Activated CD4-positive, alpha-beta T cell treated with anti-CD3 and anti-CD28 coated beads for 36 hours (primary cell): Measurements from ENCODE around the gene SLC2A3. TPM values are rescaled to one million over a fixed set of nuclear protein-coding genes. Genes with fewer than 3 reads are reported as not detected.
"Not testable (repeated sequence)": the region's sequence is repeated elsewhere in the genome, so short reads cannot be mapped to it uniquely, and the experiment has no call there.

Source experiments
- ATAC-seq: fragments of 200-7000 bp; cut with Tn5 transposase; one replicate; pipeline ENCODE4 v1.10.0; 2021; ENCODE audit warnings: mild to moderate bottlenecking, moderate library complexity
- CTCF ChIA-PET: fragments of 350-600 bp; sonication (Branson Sonifier 250); formaldehyde crosslinking; loops from one replicate; lab custom pipeline; 2021; ENCODE audit warnings: antibody characterized with exemption; lab: Charles Lee
- POLR2A ChIA-PET: fragments of 350-600 bp; sonication (Branson Sonifier 250); formaldehyde crosslinking; loops from one replicate; lab custom pipeline; 2021; ENCODE audit warnings: antibody characterized with exemption, inconsistent platforms; lab: Charles Lee
- DNase-seq: peaks from one replicate; pipeline ENCODE4 v3.0.0-alpha.2; 2020
- H3K27ac Mint-ChIP-seq: one replicate; pipeline ENCODE4 v1.8.0; 2021; ENCODE audit warnings: mixed read lengths
- H3K27me3 Mint-ChIP-seq: one replicate; pipeline ENCODE4 v1.8.0; 2021; ENCODE audit warnings: mixed read lengths
- H3K36me3 Mint-ChIP-seq: one replicate; pipeline ENCODE4 v1.8.0; 2021; ENCODE audit warnings: low read depth, mixed read lengths
- H3K4me1 Mint-ChIP-seq: one replicate; pipeline ENCODE4 v1.8.0; 2021; ENCODE audit warnings: mixed read lengths
- H3K4me3 Mint-ChIP-seq: one replicate; pipeline ENCODE4 v1.8.0; 2021; ENCODE audit warnings: mild to moderate bottlenecking, moderate library complexity, mixed read lengths
- H3K9me3 Mint-ChIP-seq: one replicate; pipeline ENCODE4 v1.8.0; 2021; ENCODE audit warnings: low read depth, mixed read lengths
- intact Hi-C, 2 experiments: fragments of 100-400 bp; cut with DNase I in 1 of 2; cut with micrococcal nuclease in 1 of 2; formaldehyde crosslinking; loops; one replicate each; pipeline versions ENCODE4 v1.14.2 to v1.15.1; 2022 to 2024; cut with DNase I, micrococcal nuclease
- total RNA-seq, 2 experiments: library from RNA; stranded (reverse); gene quantifications; one replicate each; pipeline ENCODE4 v1.2.3, GENCODE V29; 2021

Gene SLC2A3
- total RNA-seq, 2 experiments from 2014 or later, result 396 to 511 TPM

DNA sequence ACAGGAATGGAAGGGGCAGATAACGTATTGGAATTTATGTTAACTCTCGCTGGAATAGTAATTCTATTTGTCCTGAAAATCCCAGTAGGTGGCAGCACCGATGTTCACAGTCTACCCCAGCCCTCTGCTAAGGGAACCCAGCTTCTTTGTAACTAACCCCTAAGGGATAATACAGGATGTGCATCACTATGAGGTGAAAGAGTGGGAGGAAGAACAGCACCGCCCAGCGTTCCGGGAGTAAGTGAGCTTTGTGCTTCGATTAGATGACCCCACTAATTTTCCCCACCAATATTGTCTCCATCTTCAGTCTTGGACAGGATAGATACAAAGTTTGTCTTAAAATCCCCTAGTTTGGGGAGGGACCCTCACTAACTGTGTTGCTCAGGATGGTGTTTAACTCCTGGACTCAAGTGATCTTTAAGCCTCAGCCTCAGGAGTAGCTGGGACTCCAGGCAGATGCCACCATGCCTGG is 2.7 kb downstream of the SLC2A3 start:
- DNase-seq (peak; percentile 85), ATAC-seq (peak; percentile 76)
- intact Hi-C loops, result loop anchor here (1.0 to 10.0 kb wide), 7 partner anchors 38 to 1398 kb away; partner anchors contain the start of genes GAPDH (in 1 of the 2) and PTPN6 (in 1 of the 2)
- no peaks in the 10 kb centered on the region for H3K9me3 Mint-ChIP-seq
- CTCF ChIA-PET, result interaction anchor here (0.5 to 10.2 kb wide), 19 partner anchors 10 to 169 kb away, joined by 3 to 210 read pairs (median 5); no protein-coding TSS in a partner anchor
- H3K4me1 Mint-ChIP-seq, result peaks cover 34% of the 10 kb centered on the region
- no peaks in the 10 kb centered on the region for H3K27me3 Mint-ChIP-seq
- H3K4me3 Mint-ChIP-seq, result no peak overlapping the region
- H3K27ac Mint-ChIP-seq, result no peak overlapping the region
- POLR2A ChIA-PET, result interaction anchor here (0.5 to 4.1 kb wide), 12 partner anchors 14 to 155 kb away, joined by 3 to 115 read pairs (median 4); no protein-coding TSS in a partner anchor
- peaks cover 31% of the 10 kb centered on the region for H3K36me3 Mint-ChIP-seq

DNA sequence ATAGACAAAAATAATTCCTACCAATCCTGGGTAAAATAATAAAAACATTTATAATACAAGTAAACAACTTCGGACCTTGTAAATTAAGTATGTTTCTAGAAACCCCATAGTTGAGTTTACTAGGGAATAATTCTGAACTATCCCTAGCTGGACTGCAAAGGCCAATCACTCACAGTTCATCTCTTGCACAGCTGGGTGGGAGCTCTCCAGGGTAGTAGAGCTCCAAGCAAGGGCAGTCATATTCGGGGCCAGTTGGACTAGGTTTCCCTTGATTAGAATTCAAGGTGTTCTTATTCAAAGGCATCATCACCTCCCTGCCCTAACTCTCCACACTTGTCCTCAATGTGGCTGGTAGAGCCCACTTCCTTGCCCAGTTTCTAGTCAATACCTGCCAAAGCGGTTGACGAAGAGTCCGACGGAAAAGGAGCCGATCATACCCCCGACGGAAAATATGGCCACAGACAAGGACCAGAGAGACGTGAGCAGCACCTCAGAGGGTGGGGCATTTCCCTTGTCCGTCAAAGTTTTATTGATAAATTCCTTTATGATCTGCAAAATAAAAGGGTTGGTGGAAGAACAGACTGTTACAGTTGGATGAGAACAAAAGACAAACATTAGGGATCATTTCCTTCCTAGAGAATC is 3.3 kb downstream of the SLC2A3 start:
- H3K27ac Mint-ChIP-seq, H3K9me3 Mint-ChIP-seq, ATAC-seq, DNase-seq, H3K27me3 Mint-ChIP-seq, H3K4me3 Mint-ChIP-seq: not testable (repeated sequence)
- intact Hi-C loops, result loop anchor here (1.0 to 10.0 kb wide), 7 partner anchors 39 to 1398 kb away; partner anchors contain the start of genes GAPDH (in 1 of the 2) and PTPN6 (in 1 of the 2)
- Mint-ChIP-seq H3K4me1 (peaks cover 32% of the 10 kb centered on the region), H3K36me3 (peaks cover 36% of the 10 kb centered on the region)
- ChIA-PET POLR2A (interaction anchor here (0.5 to 4.1 kb wide), 11 partner anchors 14 to 156 kb away, joined by 3 to 115 read pairs (median 5); no protein-coding TSS in a partner anchor), CTCF (interaction anchor here (0.5 to 10.2 kb wide), 18 partner anchors 10 to 156 kb away, joined by 3 to 210 read pairs (median 5); no protein-coding TSS in a partner anchor)

DNA sequence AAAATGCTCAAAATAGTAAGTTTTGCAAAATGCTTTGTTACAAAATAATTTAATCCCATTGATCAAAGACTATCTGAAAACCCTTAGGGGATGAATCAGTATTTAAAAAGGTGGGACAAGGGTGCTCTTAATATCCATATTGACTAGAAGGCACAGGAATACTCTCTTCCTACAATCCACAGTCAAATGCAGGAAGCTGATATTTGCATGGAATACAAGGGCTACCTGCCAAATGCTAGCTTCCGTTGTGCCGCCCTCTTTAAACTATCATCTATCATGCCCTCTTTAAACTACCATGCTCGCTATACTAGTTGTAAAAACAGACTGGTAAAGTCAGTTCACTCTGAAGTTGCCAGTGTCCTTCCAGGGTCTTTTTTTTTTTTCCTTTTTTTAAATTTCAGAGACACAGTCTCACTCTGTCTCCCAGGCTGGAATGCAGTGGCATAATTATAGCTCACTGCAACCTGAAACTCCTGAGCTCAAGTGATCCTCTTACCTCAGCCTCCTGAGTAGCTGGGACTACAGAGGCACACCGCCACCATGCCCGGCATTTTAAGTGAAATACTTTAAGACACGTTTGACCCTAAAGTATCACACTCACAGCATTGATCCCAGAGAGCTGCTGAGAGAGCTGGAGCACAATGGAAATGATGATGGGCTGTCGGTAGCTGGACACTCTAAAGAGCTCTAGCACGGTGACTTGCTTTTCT is 6.7 kb downstream of the SLC2A3 start:
- intact Hi-C loops, result no loop called here
- Mint-ChIP-seq H3K36me3 (peaks cover 61% of the 10 kb centered on the region), H3K27me3 (no peaks in the 10 kb centered on the region), H3K9me3 (no peaks in the 10 kb centered on the region), H3K27ac (peak overlapping the region; percentile 58), H3K4me3 (no peak overlapping the region), H3K4me1 (peaks cover 48% of the 10 kb centered on the region)
- DNase-seq (no peak), ATAC-seq (no peak)
- ChIA-PET CTCF (interaction anchor here (0.6 to 1.2 kb wide), 3 partner anchors 8 to 114 kb away, joined by 3 to 4 read pairs (median 4); no protein-coding TSS in a partner anchor), POLR2A (interaction anchor here (0.6 to 0.9 kb wide), 3 partner anchors 11 to 154 kb away, joined by 3 to 4 read pairs (median 4); no protein-coding TSS in a partner anchor)

DNA sequence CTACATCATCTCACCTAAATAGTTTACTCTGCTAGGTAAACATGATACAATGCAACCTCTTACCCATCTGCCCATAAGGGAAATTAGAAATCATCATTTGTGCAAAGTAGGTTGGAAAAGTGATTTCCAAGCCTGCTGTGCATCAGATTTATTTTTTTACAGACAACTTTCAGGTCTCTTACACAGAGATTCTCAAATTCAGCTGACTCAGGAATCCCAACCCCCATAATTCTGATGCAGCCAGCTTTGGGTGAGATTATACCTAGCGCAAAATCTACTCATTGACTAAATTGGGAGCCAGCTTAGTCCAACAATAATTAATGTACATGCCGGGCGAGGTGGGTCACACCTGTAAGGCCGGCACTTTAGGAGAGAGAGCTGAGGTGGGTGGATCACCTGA is 8.5 kb downstream of the SLC2A3 start:
- Mint-ChIP-seq H3K4me3 (no peak overlapping the region), H3K4me1 (peaks cover 51% of the 10 kb centered on the region), H3K9me3 (no peaks in the 10 kb centered on the region), H3K36me3 (peaks cover 76% of the 10 kb centered on the region), H3K27me3 (no peaks in the 10 kb centered on the region), H3K27ac (no peak overlapping the region)
- POLR2A ChIA-PET, result interaction anchor here (0.7 kb wide), 1 partner anchor 105 kb away, joined by 3 read pairs; no protein-coding TSS in a partner anchor
- ATAC-seq (no peak), DNase-seq (no peak)
- intact Hi-C loops, result no loop called here
- CTCF ChIA-PET, result no interaction called here

DNA sequence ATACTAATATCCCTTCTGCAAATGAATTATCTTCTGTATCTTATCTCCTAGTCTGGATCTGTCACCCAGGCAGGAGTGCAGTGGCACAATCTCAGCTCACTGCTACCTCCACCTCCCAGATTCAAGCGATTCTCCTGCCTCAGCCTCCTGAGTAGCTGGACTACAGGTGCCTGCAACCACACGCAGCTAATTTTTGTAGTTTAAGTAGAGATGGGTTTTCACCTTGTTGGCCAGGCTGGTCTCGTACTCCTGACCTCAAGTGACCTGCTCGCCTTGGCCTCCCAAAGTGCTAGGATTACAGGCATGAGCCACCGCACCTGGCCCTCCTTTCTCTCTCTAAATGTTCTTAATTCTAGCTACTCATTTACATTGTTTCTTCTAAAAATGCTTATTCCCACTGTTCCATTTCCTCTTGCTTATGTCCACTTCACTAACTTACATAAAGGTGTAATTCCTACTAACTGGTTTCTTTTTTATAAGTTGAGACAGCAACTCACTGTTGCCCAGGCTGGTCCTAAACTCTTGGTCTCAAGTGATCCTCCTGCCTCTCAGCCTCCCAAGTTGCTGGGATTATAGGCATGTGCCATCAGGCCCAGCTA is 9.8 kb downstream of the SLC2A3 start:
- H3K9me3 Mint-ChIP-seq, POLR2A ChIA-PET, H3K27me3 Mint-ChIP-seq, DNase-seq, ATAC-seq, H3K4me3 Mint-ChIP-seq, intact Hi-C loops: not testable (repeated sequence)
- Mint-ChIP-seq H3K4me1 (peaks cover 51% of the 10 kb centered on the region), H3K36me3 (peaks cover 83% of the 10 kb centered on the region), H3K27ac (peak overlapping the region; percentile 10)
- CTCF ChIA-PET, result interaction anchor here (0.6 kb wide), 1 partner anchor 65 kb away, joined by 3 read pairs; no protein-coding TSS in a partner anchor

DNA sequence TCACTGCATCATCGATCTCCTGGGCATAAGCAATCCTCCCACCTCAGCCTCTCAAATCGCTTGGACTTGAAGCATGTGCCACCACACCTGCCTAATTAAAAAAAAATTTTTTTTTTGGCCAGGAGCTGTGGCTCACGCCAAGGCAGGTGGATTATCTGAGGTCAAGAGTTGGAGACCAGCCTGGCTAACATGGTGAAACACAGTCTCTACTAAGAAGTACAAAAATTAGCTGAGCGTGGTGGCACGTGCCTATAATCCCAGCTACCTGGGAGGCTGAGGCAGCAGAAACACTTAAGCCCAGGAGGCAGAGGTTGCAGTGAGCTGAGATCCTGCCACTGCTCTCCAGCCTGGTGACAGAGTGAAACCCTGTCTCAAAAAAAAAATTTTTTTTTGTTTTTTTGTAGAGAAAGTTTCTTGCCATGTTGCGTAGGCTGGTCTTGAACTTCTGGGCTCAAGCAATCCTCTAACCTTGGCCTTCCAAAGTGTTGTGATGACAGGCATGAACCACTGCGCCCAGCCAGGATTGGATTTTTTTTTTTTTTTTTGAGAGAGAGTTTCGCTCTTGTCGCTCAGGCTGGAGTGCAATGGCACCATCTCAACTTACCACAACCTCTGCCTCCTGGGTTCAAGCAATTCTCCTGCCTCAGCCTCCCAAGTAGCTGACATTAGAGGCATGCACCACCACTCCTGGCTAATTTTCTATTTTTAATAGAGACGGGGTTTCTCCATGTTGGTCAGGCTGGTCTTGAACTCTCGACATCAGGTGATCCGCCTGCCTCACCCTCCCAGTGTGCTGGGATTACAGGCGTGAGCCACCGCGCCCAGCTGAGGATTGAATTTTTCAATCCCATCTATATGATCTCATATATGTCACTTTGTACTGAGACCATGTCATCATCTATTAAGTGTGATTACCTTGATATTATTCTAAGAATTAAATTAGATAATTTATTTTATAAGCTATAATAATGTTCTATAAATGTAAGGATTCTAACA is 12.4 kb downstream of the SLC2A3 start:
- ATAC-seq, result no peak
- H3K36me3 Mint-ChIP-seq, result peaks cover 84% of the 10 kb centered on the region
- ChIA-PET POLR2A (interaction anchor here (0.7 kb wide), 1 partner anchor 64 kb away, joined by 3 read pairs; no protein-coding TSS in a partner anchor), CTCF (interaction anchor here (0.7 to 1.4 kb wide), 5 partner anchors 10 to 122 kb away, joined by 3 to 5 read pairs (median 4); no protein-coding TSS in a partner anchor)
- no peaks in the 10 kb centered on the region for H3K9me3 Mint-ChIP-seq
- no peak overlapping the region for H3K4me3 Mint-ChIP-seq
- H3K4me1 Mint-ChIP-seq, result peaks cover 41% of the 10 kb centered on the region
- no peak for DNase-seq
- H3K27me3 Mint-ChIP-seq, result no peaks in the 10 kb centered on the region
- intact Hi-C loops, result no loop called here
- no peak overlapping the region for H3K27ac Mint-ChIP-seq

DNA sequence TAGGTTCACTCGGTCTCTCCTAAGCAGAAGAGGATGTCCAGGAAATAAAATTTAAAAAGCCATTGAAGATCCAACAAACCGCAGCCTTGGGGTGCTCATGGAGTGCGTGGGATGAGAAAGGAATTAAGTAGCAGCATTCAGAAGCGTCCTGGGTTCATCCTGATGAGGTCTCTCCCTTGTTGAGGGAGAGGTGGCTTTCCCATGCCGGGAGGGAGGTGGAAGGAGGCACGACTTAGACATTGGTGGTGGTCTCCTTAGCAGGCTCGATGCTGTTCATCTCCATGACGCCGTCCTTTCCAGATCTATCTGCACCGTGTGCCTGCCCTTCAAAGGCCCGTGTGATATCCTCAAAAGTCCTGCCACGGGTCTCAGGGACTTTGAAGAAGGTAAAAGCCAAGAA is 14.8 kb downstream of the SLC2A3 start:
- peaks cover 37% of the 10 kb centered on the region for H3K4me1 Mint-ChIP-seq
- intact Hi-C loops, H3K27ac Mint-ChIP-seq, DNase-seq, H3K4me3 Mint-ChIP-seq, ATAC-seq, H3K9me3 Mint-ChIP-seq, H3K27me3 Mint-ChIP-seq: not testable (repeated sequence)
- ChIA-PET CTCF (interaction anchor here (0.6 to 1.0 kb wide), 2 partner anchors 8 to 44 kb away, joined by 3 to 4 read pairs; no protein-coding TSS in a partner anchor), POLR2A (interaction anchor here (0.8 kb wide), 1 partner anchor 10 kb away, joined by 6 read pairs; no protein-coding TSS in a partner anchor)
- peaks cover 71% of the 10 kb centered on the region for H3K36me3 Mint-ChIP-seq

DNA sequence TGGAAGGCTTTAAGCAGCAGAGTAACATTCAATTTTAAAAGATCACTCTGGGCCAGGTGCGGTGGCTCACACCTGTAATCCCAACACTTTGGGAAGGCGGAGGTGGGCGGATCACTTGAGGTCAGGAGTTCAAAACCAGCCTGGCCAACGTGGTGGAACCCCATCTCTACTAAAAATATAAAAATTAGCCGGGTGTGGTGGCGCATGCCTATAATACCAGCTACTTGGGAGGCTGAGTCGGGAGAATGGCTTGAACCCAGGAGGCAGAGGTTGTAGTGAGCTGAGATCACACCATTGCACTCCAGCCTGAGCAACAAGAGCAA is 17.8 kb downstream of the SLC2A3 start:
- not testable (repeated sequence) for H3K27me3 Mint-ChIP-seq, ATAC-seq, H3K4me3 Mint-ChIP-seq, H3K9me3 Mint-ChIP-seq
- intact Hi-C loops, result loop anchor here in 1 of 2 experiments (5.0 kb wide), 1 partner anchor 56 kb away; no protein-coding TSS in a partner anchor
- Mint-ChIP-seq H3K4me1 (peaks cover 34% of the 10 kb centered on the region), H3K27ac (peak overlapping the region; percentile 32), H3K36me3 (peaks cover 52% of the 10 kb centered on the region)
- peak; percentile 37 for DNase-seq
- ChIA-PET CTCF (interaction anchor here (0.6 to 4.0 kb wide), 4 partner anchors 15 to 1631 kb away, joined by 3 to 14 read pairs (median 4); no protein-coding TSS in a partner anchor), POLR2A (interaction anchor here (1.1 kb wide), 1 partner anchor 11 kb away, joined by 3 read pairs; no protein-coding TSS in a partner anchor)

DNA sequence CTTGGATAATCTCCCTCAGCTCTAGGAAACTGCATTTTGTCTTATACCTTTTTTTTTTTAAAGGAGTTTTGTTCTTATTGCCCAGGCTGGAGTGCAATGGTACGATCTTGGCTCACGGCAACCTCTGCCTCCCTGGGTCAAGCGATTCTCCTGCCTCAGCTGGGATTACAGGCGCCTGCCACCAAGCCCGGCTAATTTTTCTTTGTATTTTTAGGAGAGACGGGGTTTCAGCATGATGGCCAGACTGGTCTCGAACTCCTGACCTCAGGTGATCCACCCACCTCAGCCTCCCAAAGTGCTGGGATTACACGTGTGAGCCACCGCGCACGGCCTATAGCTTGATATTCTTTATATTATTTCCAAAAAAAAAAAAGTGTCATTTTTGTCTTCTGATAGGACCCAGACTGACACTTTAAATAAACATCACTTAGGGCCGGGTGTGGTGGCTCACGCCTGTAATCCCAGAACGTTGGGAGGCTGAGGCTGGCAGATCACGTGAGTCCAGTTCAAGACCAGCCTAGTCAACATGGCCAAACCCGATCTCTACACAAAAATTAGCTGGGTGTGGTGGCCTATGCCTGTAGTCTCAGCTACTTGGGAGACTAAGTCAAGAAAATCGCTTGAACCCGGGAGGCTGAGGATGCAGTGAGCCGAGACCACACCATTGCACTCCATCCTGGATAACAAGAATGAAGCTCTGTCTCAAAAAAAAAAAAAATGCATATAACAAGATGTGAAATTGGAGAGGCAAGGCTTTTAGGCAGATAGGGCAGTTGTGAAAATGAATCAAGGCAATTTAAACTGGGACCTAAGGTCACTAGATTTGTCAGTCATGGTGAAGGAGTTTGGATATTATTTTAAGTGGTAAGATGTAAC is 18.4 kb downstream of the SLC2A3 start:
- Mint-ChIP-seq H3K4me1 (peaks cover 33% of the 10 kb centered on the region), H3K4me3 (no peak overlapping the region), H3K27ac (peak overlapping the region; percentile 32), H3K9me3 (no peaks in the 10 kb centered on the region), H3K36me3 (peaks cover 46% of the 10 kb centered on the region), H3K27me3 (no peaks in the 10 kb centered on the region)
- DNase-seq (no peak), ATAC-seq (no peak)
- ChIA-PET CTCF (interaction anchor here (0.6 to 4.0 kb wide), 4 partner anchors 15 to 273 kb away, joined by 3 to 14 read pairs (median 3); no protein-coding TSS in a partner anchor), POLR2A (interaction anchor here (0.6 to 1.1 kb wide), 3 partner anchors 11 to 15 kb away, joined by 3 to 4 read pairs (median 3); no protein-coding TSS in a partner anchor)
- intact Hi-C loops, result loop anchor here in 1 of 2 experiments (5.0 kb wide), 1 partner anchor 55 kb away; no protein-coding TSS in a partner anchor
